MM.1S (cell line): ENCODE measurements around the gene DENND4B.
"Not testable (repeated sequence)": the region's sequence is repeated elsewhere in the genome, so short reads cannot be mapped to it uniquely, and the experiment has no call there.

Experiments
- DNase-seq: peaks from one replicate; pipeline ENCODE4 v3.0.0-alpha.2; 2015
- H2AFZ ChIP-seq: fragments of 300-600 bp; sonication (generic); 2 replicates; pipeline ENCODE4 v1.6.0; 2016; ENCODE audit warnings: antibody characterized with exemption, low read length
- H3F3A ChIP-seq: fragments of 300-600 bp; sonication (generic); 2 replicates; pipeline ENCODE4 v1.6.1; 2016; ENCODE audit warnings: mild to moderate bottlenecking, antibody characterized with exemption, low read length, moderate library complexity, mixed read lengths; ENCODE audit not compliant: insufficient read depth
- H3K27ac ChIP-seq: fragments of 300-600 bp; sonication (generic); 2 replicates; pipeline ENCODE4 v1.5.1; 2016; ENCODE audit warnings: mild to moderate bottlenecking, low read length
- H3K27me3 ChIP-seq: fragments of 300-600 bp; sonication (generic); replicated peaks from 2 replicates; pipeline ENCODE4 v1.6.0; 2016; ENCODE audit warnings: low read length; ENCODE audit not compliant: insufficient read depth
- H3K36me3 ChIP-seq: fragments of 300-600 bp; sonication (generic); replicated peaks from 2 replicates; pipeline ENCODE4 v1.6.1; 2016; ENCODE audit warnings: mild to moderate bottlenecking, low read length, mixed read lengths; ENCODE audit not compliant: insufficient read depth
- H3K4me1 ChIP-seq: fragments of 300-600 bp; sonication (generic); 2 replicates; pipeline ENCODE4 v1.6.1; 2016; ENCODE audit warnings: low read length, mixed read lengths
- H3K4me2 ChIP-seq: fragments of 300-600 bp; sonication (generic); 2 replicates; pipeline ENCODE4 v1.6.0; 2016; ENCODE audit warnings: low read depth, low read length
- H3K4me3 ChIP-seq: fragments of 300-600 bp; sonication (generic); 2 replicates; pipeline ENCODE4 v1.5.1; 2016; ENCODE audit warnings: low read length, mixed read lengths
- H3K79me2 ChIP-seq: fragments of 300-600 bp; sonication (generic); 2 replicates; pipeline ENCODE4 v1.6.1; 2016; ENCODE audit warnings: mixed run types, low read length, mixed read lengths
- H3K9ac ChIP-seq: fragments of 300-600 bp; sonication (generic); 2 replicates; pipeline ENCODE4 v1.6.1; 2016; ENCODE audit warnings: low read length, mixed read lengths
- H3K9me2 ChIP-seq: fragments of 300-600 bp; sonication (generic); replicated peaks from 2 replicates; pipeline ENCODE4 v1.6.1; 2016; ENCODE audit warnings: mild to moderate bottlenecking, low read length, mixed read lengths; ENCODE audit not compliant: insufficient read depth
- H3K9me3 ChIP-seq: fragments of 300-600 bp; sonication (generic); replicated peaks from 2 replicates; pipeline ENCODE4 v1.6.1; 2016; ENCODE audit warnings: mild to moderate bottlenecking, low read length, mixed read lengths; ENCODE audit not compliant: insufficient read depth
- H4K20me1 ChIP-seq: fragments of 300-600 bp; sonication (generic); 2 replicates; pipeline ENCODE4 v1.6.1; 2016; ENCODE audit warnings: mild to moderate bottlenecking, low read length, moderate library complexity, mixed read lengths; ENCODE audit not compliant: insufficient read depth
- CTCF ChIP-seq: fragments of 300-600 bp; sonication (generic); IDR thresholded peaks from 2 replicates; pipeline ENCODE4 v1.5.1; 2016; ENCODE audit warnings: antibody characterized with exemption, low read length, mixed read lengths
- EZH2 ChIP-seq: fragments of 300-600 bp; sonication (generic); optimal IDR thresholded peaks from 2 replicates; pipeline ENCODE3; 2017; ENCODE audit warnings: low read depth, mild to moderate bottlenecking, antibody characterized with exemption, low read length, mixed read lengths
- EZH2phosphoT487 ChIP-seq: fragments of 300-600 bp; sonication (generic); IDR thresholded peaks from 2 replicates; pipeline ENCODE4 v1.6.1; 2018; ENCODE audit warnings: antibody characterized with exemption, low read length

Gene DENND4B

GRCh38 chr1:153916297-153916696 lies 30.2 kb downstream of the DENND4B start:
- peaks cover 2% of the 10 kb centered on the region for H3F3A ChIP-seq
- H3K9ac ChIP-seq: no peak overlapping the region
- no peak overlapping the region for H3K4me3 ChIP-seq
- H3K27ac ChIP-seq: no peak overlapping the region
- no peaks in the 10 kb centered on the region for H3K9me3 ChIP-seq
- no peaks in the 10 kb centered on the region for H3K27me3 ChIP-seq
- DNase-seq: no peak
- no peak overlapping the region for H3K4me2 ChIP-seq
- no peaks in the 10 kb centered on the region for H3K9me2 ChIP-seq
- H3K4me1 ChIP-seq: peaks cover 19% of the 10 kb centered on the region
- H3K36me3 ChIP-seq: no peaks in the 10 kb centered on the region
- H4K20me1 ChIP-seq: peaks cover 31% of the 10 kb centered on the region
- TF ChIP-seq EZH2phosphoT487: no peak
- TF ChIP-seq CTCF: no peak
- no peak for TF ChIP-seq EZH2
- H2AFZ ChIP-seq: no peak overlapping the region
- H3K79me2 ChIP-seq: peaks cover 100% of the 10 kb centered on the region

- Histone ChIP-seq H3K4me2 (no peak overlapping the region), H3F3A (no peaks in the 10 kb centered on the region; the same call in 1 of the 2 replicates), H3K9me3 (no peaks in the 10 kb centered on the region), H3K27ac (no peak overlapping the region), H2AFZ (no peak overlapping the region), H3K27me3 (no peaks in the 10 kb centered on the region), H3K9ac (no peak overlapping the region), H3K4me3 (no peak overlapping the region), H4K20me1 (peaks cover 7% of the 10 kb centered on the region; the same call in 1 of the 2 replicates), H3K79me2 (peaks cover 99% of the 10 kb centered on the region), H3K4me1 (no peaks in the 10 kb centered on the region), H3K9me2 (no peaks in the 10 kb centered on the region), H3K36me3 (no peaks in the 10 kb centered on the region)
- no peak for DNase-seq
- no peak for TF ChIP-seq EZH2phosphoT487
- TF ChIP-seq EZH2: no peak
- TF ChIP-seq CTCF: no peak
Measured at GRCh38 chr1:153912349-153912748, 34.2 kb downstream of the DENND4B start.

GRCh38 chr1:153910560-153910959 lies 36.0 kb downstream of the DENND4B start:
- not testable (repeated sequence) for H3K27me3 ChIP-seq, H3K4me2 ChIP-seq, H3K9ac ChIP-seq, H3K27ac ChIP-seq, H3K9me2 ChIP-seq, DNase-seq, H3F3A ChIP-seq, H3K9me3 ChIP-seq, H4K20me1 ChIP-seq, H3K4me3 ChIP-seq, H2AFZ ChIP-seq, H3K36me3 ChIP-seq, H3K4me1 ChIP-seq
- peaks cover 99% of the 10 kb centered on the region for H3K79me2 ChIP-seq

GRCh38 chr1:153908071-153908470 lies 38.4 kb downstream of the DENND4B start:
- Histone ChIP-seq H3K4me2 (no peak overlapping the region), H3K79me2 (peaks cover 99% of the 10 kb centered on the region), H3K4me3 (no peak overlapping the region), H3K9me3 (no peaks in the 10 kb centered on the region), H3F3A (no peaks in the 10 kb centered on the region; the same call in 1 of the 2 replicates), H2AFZ (no peak overlapping the region), H3K27me3 (no peaks in the 10 kb centered on the region), H3K36me3 (no peaks in the 10 kb centered on the region), H3K9me2 (no peaks in the 10 kb centered on the region), H3K27ac (no peak overlapping the region), H3K9ac (no peak overlapping the region), H4K20me1 (peaks cover 16% of the 10 kb centered on the region), H3K4me1 (no peaks in the 10 kb centered on the region)
- no peak for DNase-seq
- TF ChIP-seq CTCF (no peak), EZH2 (no peak), EZH2phosphoT487 (no peak)
